HG03575 (cell line): ENCODE data around the gene ACLY.

Experiments used
- ATAC-seq: cut with Tn5 transposase; IDR thresholded peaks from one replicate; pipeline ENCODE4 v1.9.1; 2021; ENCODE audit not compliant: unreplicated experiment, insufficient number of reproducible peaks, low FRiP score; ENCODE audit errors: extremely low read depth

ACLY gene

DNA sequence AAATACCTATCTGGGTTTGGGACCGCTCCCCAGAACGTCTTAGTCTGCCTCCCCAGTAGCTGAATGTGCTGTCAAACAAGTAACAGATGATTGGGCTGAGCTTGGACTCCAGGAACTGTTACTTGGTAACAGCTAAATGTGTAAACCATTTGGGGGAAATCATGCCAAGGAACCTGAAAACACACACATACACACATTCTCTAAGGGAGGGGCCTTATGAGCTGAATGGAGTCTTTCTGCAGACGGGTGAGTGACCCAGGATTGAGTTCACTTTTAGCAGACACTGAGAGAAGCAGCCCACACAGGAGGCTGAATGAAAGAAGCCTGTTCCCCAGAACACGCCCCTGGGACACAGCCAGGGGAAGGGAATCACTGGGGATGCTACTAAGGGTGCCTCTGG lies 1.6 kb downstream of the ACLY start:
- ATAC-seq: no peak

- no peak for ATAC-seq
Measured at GRCh38 chr17:41915566-41915965, 3.2 kb downstream of the ACLY start.

GRCh38 chr17:41915020-41915419 lies 3.7 kb downstream of the ACLY start:
- ATAC-seq: no peak

- no peak for ATAC-seq
Measured at GRCh38 chr17:41914358-41914766, 4.4 kb downstream of the ACLY start.

DNA sequence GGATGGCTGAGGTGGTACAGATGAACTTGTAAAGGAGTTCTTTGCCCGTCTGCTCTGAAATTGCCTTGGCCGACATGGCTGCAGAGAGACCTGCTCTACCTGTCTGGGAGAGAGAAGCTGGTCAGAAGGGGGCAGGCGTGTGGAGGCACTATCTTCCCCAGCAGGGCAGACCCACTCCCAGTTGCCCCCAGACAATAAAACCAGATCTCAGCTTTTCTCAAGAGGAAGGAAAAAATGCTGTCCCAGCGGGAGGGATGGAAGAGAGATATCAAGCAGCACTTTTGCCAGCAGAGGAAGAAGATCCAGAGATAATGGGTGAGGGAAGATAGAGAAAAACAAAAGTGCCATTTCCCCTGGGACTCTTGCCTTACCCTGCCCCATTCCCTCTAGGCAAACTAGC lies 5.0 kb downstream of the ACLY start:
- no peak for ATAC-seq

DNA sequence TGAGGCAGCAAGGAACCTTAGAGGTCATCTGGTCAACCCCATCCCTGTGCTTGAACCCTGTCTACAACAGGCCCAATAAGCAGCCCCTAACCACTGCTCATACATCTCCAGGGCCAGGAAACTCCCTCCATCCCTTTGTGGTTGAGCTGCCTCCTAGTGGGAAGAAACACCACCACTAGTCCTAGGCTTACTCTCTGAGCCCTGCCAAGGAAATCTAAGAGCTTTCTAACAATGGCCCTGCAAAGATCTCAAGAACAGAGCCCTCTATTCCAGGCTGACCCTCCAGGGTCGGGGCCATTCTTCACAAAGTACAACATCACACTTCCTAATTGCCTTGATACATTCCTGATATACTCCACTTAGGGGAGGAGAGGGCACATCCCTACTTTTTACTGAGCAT lies 5.8 kb downstream of the ACLY start:
- no peak for ATAC-seq

- no peak for ATAC-seq
Measured at GRCh38 chr17:41910701-41911391, 7.9 kb downstream of the ACLY start.

DNA sequence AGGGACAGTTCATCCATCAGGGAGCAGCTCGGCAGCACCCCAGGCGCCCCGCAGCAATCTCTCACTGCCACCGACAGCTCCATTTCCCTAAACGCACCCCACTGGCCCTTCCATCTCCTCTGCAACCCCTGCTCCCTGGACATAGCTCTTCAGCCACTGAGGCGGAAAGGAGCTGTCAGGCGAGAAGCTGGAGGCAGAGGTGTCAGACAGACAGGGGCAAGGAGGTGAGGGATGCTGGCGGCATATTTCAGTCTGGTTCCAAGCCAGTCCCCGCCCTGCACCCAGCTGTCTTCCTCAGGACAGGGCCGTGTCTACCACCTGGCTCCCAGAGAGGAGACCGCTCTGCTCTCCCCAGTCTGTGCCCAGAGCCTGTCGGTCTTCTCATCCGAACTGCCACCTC lies 9.7 kb downstream of the ACLY start:
- ATAC-seq: no peak

- ATAC-seq: no peak
Measured at GRCh38 chr17:41907633-41908539, 10.9 kb downstream of the ACLY start.

- no peak for ATAC-seq
Measured at GRCh38 chr17:41907185-41907556, 11.6 kb downstream of the ACLY start.

GRCh38 chr17:41906465-41907184 lies 12.1 kb downstream of the ACLY start:
- no peak for ATAC-seq

GRCh38 chr17:41905172-41905571 lies 13.6 kb downstream of the ACLY start:
- no peak for ATAC-seq

- ATAC-seq: no peak
Measured at GRCh38 chr17:41904242-41904841, 14.4 kb downstream of the ACLY start.

DNA sequence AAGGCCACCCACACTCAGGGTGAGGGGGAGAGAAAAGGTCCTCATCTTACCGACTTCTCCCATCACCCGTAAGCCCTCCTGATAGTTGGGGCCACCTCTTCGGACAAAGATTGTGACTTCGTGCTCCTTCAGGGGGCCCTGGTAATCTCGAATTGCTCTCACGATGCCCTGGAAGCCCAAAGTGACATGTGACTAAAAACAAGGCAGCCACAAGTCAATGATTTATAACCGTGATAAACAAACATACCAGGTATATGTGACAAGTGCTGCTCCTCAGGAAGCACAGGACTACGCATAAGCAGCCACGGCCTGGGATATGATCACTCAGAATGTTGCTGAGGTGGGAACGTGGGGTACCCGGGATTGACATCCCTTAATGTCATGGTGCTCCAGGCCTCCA lies 17.1 kb downstream of the ACLY start:
- ATAC-seq: no peak

GRCh38 chr17:41896726-41897125 lies 22.0 kb downstream of the ACLY start:
- ATAC-seq: no peak

GRCh38 chr17:41895617-41896016 lies 23.1 kb downstream of the ACLY start:
- ATAC-seq: no peak

- no peak for ATAC-seq
Measured at GRCh38 chr17:41894791-41895331, 23.9 kb downstream of the ACLY start.

DNA sequence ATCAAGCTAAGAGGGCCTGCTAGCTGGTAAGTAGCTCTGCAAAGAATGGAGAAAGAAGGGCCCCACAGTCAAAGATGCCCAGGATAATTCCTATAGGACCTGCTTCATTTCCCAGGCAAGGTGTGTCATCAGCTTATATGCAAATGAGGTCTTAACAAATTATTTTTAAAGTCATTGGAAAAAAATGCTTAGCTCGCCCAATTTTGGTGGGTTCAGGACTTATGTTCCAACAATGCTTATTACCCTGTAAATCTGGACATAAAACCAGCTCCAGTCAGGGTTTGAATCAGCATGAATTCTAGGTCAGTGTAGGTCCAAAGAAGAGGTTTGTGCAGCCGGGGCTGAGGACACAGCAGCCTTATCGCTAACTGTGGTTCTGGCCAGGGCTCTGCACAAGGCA lies 25.4 kb downstream of the ACLY start:
- ATAC-seq: no peak

- ATAC-seq: no peak
Measured at GRCh38 chr17:41892021-41892376, 26.8 kb downstream of the ACLY start.
